GOT3 (cell line): ENCODE results near the gene ESR1.
"Not testable (repeated sequence)": the region's sequence is repeated elsewhere in the genome, so short reads cannot be mapped to it uniquely, and the experiment has no call there.

ENCODE experiments used
- DNase-seq: peaks from one replicate; lab custom pipeline; 2025; ENCODE audit warnings: mixed read lengths; lab: John Stamatoyannopoulos, UW

The ESR1 gene

DNA sequence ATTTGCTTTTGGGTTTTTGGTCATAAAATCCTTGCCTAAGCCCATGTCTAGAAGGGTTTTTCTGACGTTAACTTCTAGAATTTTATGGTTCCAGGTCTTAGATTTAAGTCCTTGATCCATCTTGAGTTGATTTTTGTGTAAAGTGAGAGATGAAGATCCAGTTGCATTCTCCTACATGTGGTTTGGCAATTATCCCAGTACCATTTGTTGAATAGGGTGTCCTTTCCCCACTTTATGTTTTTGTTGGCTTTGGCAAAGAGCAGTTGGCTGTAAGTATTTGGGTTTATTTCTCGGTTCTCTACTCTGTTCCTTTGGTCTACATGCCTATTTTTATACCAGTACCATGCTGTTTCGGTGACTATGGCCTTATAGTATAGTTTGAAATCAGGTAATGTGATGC, 86.9 kb downstream of the ESR1 start:
- DNase-seq = not testable (repeated sequence)

DNA sequence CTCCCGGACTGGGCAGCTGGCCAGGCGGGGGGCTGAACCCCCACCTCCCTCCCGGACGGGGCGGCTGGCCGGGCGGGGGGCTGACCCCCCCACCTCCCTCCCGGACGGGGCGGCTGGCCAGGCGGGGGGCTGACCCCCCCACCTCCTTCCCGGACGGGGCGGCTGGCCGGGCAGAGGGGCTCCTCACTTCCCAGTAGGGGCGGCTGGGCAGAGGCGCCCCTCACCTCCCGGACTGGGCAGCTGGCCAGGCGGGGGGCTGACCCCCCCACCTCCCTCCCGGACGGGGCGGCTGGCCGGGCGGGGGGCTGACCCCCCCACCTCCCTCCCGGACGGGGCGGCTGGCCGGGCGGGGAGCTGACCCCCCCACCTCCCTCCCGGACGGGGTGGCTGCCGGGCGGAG, 91.7 kb downstream of the ESR1 start:
- DNase-seq = not testable (repeated sequence)

DNA sequence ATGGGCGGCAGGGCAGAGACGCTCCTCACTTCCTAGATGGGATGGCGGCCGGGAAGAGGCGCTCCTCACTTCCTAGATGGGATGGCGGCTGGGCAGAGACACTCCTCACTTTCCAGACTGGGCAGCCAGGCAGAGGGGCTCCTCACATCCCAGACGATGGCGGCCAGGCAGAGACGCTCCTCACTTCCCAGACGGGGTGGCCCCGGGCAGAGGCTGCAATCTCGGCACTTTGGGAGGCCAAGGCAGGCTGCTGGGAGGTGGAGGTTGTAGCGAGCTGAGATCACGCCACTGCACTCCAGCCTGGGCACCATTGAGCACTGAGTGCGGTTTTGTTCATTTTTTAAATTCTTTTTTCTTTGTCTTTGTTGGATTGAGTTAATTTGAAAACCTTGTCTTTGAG, 92.3 kb downstream of the ESR1 start:
- DNase-seq = not testable (repeated sequence)

DNA sequence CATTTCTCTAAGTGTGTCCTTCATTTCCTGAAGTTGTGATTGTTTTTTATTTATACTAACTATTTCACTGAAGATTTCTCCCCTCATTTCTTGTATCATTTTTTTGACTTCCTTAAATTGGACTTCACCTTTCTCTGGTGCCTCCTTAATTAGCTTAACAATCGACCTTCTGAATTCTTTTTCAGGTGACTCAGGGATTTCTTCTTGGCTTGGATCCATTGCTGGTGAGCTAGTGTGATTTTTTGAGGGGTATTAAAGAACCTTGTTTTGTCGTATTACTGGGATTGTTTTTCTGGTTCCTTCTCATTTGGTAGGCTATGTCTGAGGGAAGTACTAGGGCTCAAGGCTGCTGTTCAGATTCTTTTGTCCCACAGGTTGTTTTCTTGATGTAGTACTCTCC, 92.8 kb downstream of the ESR1 start:
- DNase-seq = no peak

DNA sequence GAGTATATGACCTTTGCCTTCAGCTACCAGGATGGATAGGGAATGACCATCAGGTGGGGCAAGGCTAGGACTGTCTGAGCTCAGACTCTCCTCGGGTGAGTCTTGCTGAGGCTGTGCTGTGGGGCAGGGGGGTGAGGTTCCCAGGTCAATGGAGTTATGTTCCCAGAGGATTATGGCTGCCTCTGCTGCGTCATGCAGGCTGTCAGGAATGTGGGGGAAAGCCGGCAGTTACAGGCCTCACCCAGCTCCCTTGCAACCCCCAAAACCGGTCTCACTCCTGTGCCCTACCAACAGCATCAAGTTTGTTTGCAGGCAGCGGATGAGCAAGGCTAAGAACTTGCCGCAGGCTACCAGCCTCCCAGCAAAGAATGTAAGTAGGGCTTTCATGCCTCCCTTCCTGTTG, 93.5 kb downstream of the ESR1 start:
- DNase-seq = no peak

DNA sequence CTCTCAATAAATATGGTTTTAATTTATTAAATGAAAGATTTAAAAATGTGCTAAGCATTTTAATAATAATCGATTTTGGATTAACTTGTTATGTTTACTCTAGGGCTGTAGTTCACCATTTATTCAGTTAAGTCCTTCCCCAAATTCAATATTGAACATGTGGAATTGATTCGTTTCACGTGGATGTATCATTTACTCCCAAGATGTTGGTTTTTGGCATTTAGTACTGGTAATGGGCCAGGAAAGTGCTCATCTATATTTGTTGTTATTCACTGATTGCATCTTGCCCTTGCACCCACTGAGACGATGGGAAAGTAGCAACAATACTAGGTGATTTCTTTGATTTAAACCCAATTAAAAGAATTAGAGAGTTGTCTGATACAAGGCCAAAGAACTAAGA, 97.1 kb downstream of the ESR1 start:
- DNase-seq = no peak

DNA sequence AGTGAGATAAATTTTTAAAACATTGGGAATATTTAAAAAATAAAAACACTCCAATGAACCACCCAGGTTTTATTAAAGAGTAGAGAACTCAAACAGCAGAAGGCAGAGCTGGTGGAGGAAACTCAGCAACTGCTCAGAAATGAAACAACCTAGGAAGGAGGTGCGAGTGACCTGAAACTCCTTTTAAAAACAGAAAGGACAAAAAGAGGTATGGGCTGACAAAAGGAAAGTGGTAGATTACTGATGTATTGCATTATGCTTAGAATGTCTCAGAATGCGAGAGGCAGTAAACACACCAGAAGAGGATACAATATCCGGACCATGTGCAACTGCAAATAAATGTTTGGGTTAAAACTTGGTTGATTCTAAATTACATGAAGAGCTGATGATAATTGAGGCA, 97.6 kb downstream of the ESR1 start:
- no peak for DNase-seq

DNA sequence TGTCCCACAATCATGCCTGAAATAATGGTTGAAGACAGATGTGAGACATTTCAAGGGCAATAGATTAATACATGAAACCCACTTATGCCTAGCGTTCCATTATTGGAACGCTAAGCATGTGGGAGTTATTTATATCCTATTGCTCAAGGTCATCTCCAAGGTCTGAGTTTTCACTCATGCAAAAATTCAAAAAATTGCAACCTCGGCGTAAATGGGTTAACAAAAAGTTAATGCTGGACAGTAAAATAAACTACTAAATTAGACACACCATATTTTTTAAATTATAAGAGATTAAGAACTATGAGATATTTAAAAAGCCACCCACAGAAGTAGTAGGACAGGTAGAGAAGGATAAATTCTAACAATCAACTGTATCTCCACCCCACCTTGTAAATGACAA, 98.4 kb downstream of the ESR1 start:
- DNase-seq = no peak

DNA sequence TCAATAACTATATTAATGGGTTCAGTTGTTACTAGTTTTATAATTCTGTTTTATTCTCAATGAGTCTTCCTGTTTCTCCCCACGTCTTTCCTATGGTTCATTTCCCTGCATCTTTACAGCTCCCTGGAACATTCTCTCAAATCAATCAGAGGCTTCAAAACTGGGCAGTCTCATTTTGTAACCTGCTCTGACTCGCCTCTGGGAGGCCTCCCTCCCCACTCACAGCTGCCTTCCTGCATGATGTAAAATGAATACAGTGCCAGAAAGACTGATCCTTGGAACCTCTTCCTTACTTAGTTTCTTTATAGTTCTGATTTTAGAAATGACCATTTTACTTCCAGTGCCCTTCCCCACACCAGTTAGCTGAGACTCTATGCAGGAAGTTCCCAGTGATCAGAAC, 103.9 kb downstream of the ESR1 start:
- DNase-seq = no peak

DNA sequence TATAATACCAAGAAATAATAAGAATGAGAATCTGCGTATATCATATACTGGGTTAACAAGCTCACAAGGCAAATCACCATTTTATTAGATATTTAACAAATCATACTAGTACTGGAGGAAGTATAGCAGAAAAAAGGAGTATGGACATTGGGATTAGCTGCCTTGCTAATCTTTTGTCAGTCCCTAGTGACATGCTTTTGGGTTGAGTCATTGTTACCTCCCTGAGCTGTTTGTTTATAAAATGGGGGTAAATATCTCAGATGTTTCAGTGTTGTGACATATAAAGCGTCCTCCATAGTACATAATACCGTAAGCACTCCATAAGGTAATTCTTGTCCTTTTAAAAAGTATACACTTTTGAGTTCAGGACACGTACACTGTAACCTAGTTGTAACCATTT, 107.0 kb downstream of the ESR1 start:
- DNase-seq = no peak

DNA sequence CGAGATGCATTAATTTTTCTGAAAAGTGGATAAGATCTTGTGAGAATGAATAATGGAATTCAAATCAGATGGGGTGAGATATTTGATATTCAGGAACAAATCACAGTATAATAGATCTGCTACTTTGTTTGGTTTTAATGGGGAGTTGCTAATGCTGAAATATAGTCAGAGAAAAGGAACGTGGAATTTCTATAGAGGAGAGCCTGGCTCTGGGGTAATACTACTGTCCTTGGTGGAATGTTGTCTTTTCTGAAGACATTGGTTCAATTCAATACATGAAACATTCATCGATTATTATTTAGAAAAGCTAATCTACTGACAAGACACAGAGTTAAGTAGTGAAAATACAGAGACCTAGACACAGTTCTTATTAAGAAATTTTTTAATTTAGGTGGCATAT, 108.6 kb downstream of the ESR1 start:
- no peak for DNase-seq

DNA sequence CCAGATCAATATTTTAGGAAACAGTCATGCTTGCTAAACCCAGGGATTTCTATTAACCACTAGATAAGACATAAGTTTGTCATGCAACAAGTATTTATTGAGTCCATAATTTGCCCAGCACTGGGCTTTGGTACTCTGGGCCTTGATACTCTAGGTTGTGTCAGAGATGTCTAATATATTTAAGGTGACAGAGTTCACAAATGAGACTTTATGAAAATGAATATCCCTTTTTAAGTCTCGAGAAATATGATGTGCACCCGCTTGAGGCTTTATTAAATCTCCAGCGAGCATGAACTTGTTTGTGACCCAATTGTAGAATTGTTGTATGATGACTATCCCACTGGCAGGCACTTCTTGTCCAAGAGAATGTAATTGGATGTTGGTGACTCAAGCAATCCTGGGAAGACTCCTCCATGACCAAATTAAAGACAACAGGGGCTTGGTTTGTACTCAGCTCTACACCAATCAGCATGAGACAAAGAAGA, 109.2 kb downstream of the ESR1 start:
- no peak for DNase-seq

DNA sequence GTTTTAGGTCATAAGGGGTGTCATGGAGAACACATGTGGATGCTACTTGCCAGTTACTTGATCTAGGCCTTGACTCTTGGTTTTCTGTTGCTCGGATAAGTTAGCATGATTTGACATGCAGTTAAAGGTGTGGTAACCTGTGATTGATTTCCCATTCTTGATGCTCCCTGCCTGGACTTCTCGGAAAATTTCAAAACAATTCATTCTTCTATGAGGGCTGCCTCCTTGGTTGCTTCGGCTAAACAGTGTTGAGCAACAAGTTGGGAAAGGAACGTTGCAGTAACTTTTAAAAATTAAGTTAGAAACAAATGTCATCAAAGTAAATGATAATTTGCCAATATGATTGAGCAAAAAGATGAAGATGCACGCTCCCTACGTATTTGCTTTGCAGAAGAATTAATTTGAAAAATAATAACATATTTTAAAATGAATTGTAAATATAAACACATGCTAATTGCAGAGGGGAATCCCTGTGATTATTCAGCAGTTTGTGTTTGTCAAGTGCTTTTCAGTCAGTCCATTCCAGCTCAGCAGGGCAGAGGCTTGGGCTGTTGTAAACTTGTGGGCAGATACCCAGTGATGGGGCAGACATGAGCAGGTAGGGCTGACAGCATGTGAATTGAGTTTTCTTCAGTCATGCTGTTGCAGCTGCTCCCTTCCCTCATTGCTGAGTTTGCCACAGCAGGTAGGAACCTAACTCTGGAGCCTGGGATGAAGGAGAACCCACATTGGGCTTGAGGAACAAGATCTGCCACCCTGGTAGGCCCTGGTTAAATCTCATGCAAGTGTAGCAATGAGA, 110.2 kb downstream of the ESR1 start:
- no peak for DNase-seq

DNA sequence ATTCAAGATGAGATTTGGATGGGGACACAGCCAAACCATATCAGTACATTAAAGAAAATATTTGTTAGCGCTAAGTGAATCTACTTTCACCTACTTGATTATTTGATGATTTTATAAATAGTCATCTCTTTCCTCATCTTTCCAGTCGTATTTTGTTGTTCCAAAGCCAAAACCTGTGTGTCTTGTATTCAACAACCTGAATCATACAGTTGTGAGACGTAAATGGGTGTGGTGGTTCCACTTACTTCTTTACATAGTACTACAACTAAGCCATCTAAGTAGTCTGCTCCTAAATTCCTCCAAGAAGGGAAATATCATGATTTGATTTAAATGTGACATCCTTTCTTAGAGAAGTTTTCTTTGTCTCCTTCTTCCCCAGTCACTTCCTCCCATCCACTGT, 132.8 kb downstream of the ESR1 start:
- DNase-seq = no peak

DNA sequence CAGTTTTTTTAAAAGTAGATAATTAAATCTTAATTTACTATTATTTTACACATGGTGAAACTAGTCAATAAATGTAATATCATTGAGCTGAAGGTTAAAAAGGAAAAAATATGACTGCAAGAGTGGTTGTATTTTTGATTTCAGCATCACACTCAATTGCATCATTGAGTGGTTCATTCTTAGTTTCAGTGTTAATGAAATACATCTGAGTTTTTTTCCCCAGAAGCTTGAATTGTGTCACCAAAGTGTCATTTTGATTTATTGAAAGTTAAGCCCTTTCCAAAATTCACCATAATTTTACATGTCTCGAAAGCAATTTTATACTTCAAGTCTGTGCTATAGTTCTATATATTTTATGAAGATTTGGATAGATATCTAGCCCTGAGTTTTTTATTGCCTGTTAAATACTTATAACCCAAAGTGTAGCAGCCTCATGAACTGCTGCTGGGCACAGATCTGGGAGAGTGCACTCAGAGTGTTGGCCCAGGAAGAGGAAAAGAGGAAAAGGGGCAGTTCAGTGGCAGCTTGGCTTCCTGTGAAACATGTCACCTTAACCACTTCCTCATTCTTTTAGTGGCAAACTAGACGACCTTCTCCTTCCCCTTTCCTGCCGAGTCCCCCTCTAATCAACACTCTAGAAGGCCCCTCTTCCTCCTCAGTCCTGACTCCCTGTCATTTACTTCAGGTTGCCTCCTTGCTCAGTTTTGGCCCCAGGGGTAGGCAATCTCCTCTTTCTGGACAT, 140.7 kb downstream of the ESR1 start:
- no peak for DNase-seq

DNA sequence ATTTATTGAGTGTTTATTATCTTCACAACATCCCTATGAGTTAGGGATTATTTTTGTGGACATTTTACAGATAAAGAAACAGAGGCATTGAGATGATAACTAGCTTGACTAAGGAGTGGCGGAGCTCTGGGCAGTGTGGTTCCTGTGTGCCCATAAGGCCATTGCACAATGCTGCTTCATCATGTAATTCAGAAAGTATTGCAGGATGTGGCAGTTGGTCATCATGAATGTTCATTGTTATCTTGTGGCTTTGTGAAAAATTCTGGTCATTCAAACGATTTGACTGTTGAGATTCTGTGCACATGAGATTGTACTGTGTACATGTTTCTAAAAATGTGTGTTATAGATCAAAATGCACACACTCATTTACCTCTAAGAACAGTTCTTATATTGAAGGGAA, 150.8 kb downstream of the ESR1 start:
- no peak for DNase-seq

DNA sequence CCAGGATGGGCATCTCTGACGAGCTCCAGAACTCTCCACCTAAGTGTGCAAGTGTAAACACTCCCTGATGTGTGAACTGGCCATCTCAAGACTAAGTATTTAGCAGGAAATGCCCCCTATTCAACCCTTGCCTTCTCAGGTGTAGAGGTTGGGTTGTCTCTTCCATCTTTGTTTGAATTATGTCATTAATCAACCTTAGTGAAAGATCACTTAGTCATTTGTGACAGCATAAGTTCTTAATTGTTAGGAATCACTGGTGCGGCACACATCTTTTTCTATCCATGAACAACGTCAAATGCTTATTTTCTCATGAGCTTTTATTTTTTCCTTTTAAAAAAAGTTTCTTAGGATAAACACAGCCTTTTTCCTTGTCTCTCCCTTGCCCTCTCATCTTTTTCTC, 151.6 kb downstream of the ESR1 start:
- DNase-seq = no peak

DNA sequence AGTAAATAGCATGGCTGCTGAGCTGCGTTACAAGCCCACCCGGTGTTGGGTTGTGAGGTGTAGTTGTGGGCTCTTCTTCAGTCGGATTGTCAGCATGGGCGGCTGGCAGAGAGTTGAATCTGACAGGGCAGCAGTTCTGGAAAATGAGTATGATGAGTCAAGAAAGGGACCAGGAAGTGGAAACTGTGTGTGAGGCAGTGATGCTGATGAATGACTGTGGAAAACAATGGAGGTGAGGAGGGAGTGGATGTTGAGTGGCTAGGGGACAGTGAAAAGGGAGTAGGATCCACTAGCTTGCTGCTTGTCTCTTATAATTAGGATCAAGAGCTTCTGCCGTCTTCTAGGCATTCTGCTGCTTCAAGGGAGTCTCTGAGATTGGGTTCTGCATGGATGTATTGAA, 154.3 kb downstream of the ESR1 start:
- DNase-seq = no peak

DNA sequence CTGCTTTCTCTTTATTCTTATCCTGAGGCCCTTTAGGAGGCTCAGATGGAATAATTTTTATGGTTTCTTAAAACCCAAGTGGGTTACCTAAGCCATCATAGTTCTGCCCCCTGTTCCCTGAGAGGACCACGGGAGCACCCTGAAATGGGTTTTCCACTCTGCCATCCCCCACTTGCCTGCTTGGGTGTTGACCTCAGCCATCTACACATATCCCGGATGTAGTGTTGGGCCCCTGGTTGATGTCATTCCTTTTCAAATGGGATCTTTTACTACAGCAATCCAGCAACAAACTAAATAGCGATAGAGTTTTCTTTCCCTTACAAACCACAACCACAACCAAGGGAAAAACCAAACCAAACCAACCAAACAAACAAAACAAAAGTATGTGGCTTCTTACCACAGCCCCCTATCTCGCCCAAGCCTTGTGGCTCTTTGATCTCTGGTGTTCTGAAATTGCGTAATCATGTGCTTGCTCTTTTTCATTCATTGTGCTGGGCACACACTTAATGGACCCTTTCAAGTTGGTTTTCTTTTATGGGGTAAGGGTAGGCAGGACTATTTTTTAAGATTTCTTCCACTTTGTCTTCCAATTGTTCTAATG, 154.9 kb downstream of the ESR1 start:
- DNase-seq = no peak

DNA sequence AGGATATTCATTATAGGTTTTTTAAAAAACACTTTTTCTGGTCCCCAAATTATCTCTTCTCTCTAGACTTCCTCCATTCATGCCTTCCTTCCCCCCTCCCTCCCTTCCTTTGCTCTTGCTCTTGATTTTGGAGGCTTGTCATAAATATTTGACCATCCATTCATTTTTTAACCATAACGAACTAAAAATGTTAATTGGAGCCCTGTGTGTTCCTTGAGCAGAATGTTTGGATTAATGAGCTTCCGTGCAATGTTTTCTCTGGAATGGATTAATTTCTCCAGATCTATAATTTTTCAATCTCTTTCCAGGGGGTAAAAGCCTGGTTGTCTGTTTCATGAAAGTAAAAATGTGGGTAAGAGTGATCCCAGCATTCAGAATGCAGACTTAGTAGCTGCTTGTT, 155.5 kb downstream of the ESR1 start:
- no peak for DNase-seq

DNA sequence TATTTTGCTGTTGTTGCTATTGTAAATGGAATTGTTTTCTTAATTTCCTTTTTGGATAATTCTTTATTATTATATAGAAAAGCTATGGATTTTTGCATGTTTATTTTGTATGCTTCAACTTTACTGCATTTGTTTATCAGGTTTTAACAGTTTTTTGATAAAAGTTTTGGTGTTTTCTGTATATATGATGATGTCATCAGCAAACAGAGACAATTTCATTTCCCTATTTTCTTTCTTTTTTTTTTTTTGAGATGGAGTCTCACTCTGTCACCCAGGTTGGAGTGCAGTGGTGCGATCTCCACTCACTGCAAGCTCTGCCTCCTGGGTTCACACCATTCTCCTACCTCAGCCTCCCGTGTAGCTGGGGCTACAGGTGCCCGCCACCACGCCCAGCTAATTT, 156.9 kb downstream of the ESR1 start:
- DNase-seq = not testable (repeated sequence)

DNA sequence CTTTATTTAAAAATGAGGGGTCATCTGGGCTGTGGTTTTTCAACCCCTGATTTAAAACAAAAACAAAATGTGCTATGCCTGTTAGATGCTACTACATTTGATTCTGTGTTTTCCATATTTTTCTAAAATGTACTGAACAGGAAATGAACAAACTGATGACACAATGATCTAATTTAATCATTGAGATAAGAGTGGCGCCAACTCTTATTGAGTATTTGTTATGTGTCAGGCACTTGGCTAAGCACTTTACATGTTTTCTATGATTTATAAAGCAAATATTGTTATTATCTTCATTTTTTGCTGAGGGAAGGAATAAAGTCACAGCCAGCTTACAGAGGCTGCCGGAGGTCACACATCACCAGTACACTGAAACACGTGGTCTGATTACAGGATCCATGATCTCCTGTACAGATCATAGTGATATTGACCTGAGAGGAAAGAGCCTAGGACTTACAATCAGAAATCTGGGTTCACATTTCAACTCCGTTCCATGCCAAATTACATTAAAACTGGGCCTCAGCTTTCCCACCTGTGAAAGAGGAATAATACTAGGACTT, 166.7 kb downstream of the ESR1 start:
- DNase-seq = no peak

DNA sequence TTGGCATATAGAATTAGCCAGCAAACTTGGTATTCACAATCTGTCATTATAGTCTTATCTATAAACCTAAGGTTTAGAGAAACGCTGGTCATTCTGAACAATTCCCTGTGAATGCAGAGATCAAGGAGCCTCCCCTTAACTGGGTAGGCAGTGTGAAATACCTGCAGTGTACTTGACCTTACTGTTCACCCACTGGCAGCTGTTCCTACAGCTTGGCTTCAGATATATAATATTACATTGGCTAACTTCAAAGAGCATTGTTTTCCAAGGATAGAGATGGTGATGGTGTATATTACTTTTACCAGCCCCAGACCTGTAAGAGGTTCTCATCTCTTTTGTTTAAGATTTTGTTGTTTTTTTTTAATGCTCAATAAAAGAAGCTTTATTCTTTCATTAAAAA, 168.3 kb downstream of the ESR1 start:
- no peak for DNase-seq
